HCT116 (cell line): ENCODE data around the gene ROMO1.

Experiments used
- ELF1 ChIP-seq: IDR thresholded peaks from 2 replicates; pipeline ENCODE4 v1.6.1; 2012; ENCODE audit warnings: low read depth, borderline replicate concordance
- EZH2 ChIP-seq: fragments of 200-600 bp; sonication (generic); IDR thresholded peaks from 2 replicates; pipeline ENCODE4 v1.6.1; 2017; ENCODE audit warnings: antibody characterized with exemption, mixed run types
- POLR2A ChIP-seq: IDR thresholded peaks from 2 replicates; pipeline ENCODE4 v1.7.0; 2011; ENCODE audit warnings: borderline replicate concordance; ENCODE audit not compliant: insufficient read depth, insufficient read length; ENCODE audit errors: extremely low read depth
- POLR2AphosphoS5 ChIP-seq: IDR thresholded peaks from 2 replicates; pipeline ENCODE4 v1.6.1; 2011; ENCODE audit warnings: mild to moderate bottlenecking, low read depth, low read length, moderate library complexity
- YY1 ChIP-seq: IDR thresholded peaks from 2 replicates; pipeline ENCODE4 v1.6.1; 2011; ENCODE audit warnings: low read length, low read depth, moderate library complexity, mild to moderate bottlenecking; ENCODE audit not compliant: insufficient replicate concordance; ENCODE audit errors: extremely low read depth
- TF ChIP-seq, protein P1 (sequence below), 3 experiments: fragments of 200-600 bp in 1 of 3; sonication (generic) in 1 of 3; IDR thresholded peaks in 2 of 3; conservative IDR thresholded peaks in 1 of 3; 2 replicates each; pipeline ENCODE4 v1.5.1; 2012 to 2017; ENCODE audit warnings: low read depth in 2 of 3, low read length in 2 of 3, antibody characterized with exemption in 1 of 3, borderline replicate concordance in 1 of 3, control low read depth in 1 of 3, mild to moderate bottlenecking in 1 of 3, mixed read lengths in 1 of 3, mixed run types in 1 of 3, moderate library complexity in 1 of 3; ENCODE audit not compliant: insufficient read depth in 1 of 3
- TF ChIP-seq, protein P2 (sequence below): IDR thresholded peaks from 2 replicates; pipeline ENCODE4 v1.6.1; 2012; ENCODE audit warnings: low read depth

- TF ChIP-seq POLR2A, result no peak
- TF ChIP-seq POLR2AphosphoS5, result no peak
- TF ChIP-seq, protein P1, sequence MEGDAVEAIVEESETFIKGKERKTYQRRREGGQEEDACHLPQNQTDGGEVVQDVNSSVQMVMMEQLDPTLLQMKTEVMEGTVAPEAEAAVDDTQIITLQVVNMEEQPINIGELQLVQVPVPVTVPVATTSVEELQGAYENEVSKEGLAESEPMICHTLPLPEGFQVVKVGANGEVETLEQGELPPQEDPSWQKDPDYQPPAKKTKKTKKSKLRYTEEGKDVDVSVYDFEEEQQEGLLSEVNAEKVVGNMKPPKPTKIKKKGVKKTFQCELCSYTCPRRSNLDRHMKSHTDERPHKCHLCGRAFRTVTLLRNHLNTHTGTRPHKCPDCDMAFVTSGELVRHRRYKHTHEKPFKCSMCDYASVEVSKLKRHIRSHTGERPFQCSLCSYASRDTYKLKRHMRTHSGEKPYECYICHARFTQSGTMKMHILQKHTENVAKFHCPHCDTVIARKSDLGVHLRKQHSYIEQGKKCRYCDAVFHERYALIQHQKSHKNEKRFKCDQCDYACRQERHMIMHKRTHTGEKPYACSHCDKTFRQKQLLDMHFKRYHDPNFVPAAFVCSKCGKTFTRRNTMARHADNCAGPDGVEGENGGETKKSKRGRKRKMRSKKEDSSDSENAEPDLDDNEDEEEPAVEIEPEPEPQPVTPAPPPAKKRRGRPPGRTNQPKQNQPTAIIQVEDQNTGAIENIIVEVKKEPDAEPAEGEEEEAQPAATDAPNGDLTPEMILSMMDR (IDR thresholded peaks at IDR 0.05 in 2 of 3, conservative IDR thresholded peaks at IDR 0.05 in 1 of 3; ENCODE audit: borderline replicate concordance in 1 of 3, insufficient read depth in 1 of 3, low read depth in 2 of 3, low read length in 2 of 3), result no peak
- no peak for TF ChIP-seq YY1
- TF ChIP-seq EZH2, result no peak
- TF ChIP-seq, protein P2, sequence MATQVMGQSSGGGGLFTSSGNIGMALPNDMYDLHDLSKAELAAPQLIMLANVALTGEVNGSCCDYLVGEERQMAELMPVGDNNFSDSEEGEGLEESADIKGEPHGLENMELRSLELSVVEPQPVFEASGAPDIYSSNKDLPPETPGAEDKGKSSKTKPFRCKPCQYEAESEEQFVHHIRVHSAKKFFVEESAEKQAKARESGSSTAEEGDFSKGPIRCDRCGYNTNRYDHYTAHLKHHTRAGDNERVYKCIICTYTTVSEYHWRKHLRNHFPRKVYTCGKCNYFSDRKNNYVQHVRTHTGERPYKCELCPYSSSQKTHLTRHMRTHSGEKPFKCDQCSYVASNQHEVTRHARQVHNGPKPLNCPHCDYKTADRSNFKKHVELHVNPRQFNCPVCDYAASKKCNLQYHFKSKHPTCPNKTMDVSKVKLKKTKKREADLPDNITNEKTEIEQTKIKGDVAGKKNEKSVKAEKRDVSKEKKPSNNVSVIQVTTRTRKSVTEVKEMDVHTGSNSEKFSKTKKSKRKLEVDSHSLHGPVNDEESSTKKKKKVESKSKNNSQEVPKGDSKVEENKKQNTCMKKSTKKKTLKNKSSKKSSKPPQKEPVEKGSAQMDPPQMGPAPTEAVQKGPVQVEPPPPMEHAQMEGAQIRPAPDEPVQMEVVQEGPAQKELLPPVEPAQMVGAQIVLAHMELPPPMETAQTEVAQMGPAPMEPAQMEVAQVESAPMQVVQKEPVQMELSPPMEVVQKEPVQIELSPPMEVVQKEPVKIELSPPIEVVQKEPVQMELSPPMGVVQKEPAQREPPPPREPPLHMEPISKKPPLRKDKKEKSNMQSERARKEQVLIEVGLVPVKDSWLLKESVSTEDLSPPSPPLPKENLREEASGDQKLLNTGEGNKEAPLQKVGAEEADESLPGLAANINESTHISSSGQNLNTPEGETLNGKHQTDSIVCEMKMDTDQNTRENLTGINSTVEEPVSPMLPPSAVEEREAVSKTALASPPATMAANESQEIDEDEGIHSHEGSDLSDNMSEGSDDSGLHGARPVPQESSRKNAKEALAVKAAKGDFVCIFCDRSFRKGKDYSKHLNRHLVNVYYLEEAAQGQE, result no peak
- TF ChIP-seq ELF1, result no peak
Measured at GRCh38 chr20:35681960-35682359, 17.2 kb upstream of the ROMO1 start.
